ENCODE results near the gene MUC12.

MUC12 gene

DNA sequence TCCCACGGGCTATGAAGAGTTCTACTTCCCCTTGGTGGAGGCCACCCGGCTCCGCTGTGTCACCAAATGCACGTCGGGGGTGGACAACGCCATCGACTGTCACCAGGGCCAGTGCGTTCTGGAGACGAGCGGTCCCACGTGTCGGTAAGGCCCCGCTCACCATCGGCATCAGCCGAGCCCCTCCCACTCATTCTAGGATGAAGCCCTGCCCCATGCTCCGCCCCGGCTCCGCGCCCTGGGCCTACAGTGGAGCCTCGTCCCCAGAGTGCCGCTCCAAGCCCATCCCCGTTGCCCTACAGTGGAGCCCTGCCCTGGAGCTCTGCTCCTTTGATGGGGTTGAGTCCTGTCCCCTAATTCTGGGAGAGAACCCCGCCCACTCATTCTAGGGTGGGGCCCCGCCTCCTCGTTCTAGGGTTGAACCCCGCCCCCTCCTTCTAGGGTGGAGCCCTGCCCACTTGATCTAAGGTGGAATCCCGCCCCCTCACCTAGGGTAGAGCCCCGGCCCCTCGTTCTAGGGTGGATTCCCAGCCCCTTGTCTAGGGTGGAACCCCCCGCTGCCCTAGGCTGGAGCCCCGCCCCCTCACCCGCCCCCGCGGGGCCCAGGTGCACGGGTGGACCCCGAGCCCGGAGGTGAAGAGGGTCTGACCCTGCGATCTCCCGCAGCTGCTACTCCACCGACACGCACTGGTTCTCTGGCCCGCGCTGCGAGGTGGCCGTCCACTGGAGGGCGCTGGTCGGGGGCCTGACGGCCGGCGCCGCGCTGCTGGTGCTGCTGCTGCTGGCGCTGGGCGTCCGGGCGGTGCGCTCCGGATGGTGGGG is 3.4 kb upstream of the MUC12 start:
- in situ Hi-C loops (cut with MboI; ENCODE audit: low pct_unique_long_range_greater_than_20kb, low sequenced_read_pairs, unreplicated experiment) = loop anchor here (10.0 kb wide), 1 partner anchor 89 kb away; no protein-coding TSS in a partner anchor
- peak; percentile 100 for TF ChIP-seq CTCF (IDR thresholded peaks at IDR 0.05; ENCODE audit: extremely low read depth, insufficient read depth, missing control alignments)
- peak; percentile 96 for DNase-seq (ENCODE audit: low spot score)

DNA sequence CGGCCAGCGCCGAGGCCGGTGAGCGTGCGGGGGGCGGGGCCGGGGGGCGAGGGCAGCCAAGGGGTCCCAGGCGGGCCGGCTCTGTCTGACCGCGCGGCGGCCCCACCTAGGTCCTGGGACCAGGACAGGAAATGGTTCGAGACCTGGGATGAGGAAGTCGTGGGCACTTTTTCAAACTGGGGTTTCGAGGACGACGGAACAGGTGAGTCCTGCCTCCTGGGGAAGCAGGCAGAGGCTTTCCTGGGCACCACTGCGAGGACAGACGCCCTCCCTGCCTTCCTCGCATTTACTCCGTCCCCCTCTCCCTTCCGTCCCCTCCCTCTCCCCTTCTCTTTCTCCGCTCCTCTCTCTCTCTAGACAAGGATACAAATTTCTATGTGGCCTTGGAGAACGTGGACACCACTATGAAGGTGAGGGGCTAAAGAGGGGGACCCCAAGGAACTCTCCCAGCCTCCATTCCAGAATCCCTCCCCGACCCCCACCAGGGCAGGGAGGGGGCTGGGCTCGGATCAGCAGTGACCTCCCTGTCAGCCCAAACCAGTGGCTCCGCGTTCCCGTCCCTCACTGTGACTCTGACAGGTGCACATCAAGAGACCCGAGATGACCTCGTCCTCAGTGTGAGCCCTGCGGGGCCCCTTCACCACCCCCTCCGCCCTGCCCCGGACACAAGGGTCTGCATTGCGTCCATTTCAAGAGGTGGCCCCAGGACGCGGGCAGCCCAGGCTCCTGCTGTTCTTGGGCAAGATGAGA is 2.6 kb upstream of the MUC12 start:
- DNase-seq (ENCODE audit: low spot score) = no peak
- no peak for TF ChIP-seq CTCF (IDR thresholded peaks at IDR 0.05; ENCODE audit: extremely low read depth, insufficient read depth, missing control alignments)
- in situ Hi-C loops (cut with MboI; ENCODE audit: low pct_unique_long_range_greater_than_20kb, low sequenced_read_pairs, unreplicated experiment) = loop anchor here (10.0 kb wide), 1 partner anchor 88 kb away; no protein-coding TSS in a partner anchor

DNA sequence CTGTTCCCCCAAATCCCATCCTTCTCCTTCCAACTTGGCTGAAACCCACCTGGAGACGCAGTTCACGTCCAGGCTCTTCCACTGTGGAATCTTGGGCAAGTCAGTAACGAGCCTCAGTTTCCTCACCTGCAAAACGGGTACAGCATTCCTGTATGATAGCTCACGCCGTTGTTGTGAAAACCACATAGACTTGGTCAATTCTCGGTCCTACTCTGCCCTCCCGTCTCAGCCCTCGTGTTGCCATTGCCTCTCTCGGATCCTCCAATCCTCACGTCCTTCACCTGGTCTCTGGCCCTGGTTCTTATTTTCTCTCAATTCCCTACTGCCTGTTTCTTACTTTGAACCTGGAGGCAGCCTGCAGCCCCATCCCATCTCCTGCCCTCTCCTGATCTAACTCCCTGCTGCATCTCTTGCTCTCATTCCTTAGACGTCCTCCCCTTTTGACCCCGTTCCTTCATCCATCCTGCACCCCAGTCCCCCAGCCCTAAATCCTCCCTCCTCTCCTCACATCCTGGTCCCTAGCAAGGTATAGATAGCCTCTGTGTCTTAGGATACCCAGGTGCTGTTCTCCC is 2.0 kb upstream of the MUC12 start:
- DNase-seq (ENCODE audit: low spot score) = peak; percentile 55
- in situ Hi-C loops (cut with MboI; ENCODE audit: low pct_unique_long_range_greater_than_20kb, low sequenced_read_pairs, unreplicated experiment) = loop anchor here (10.0 kb wide), 1 partner anchor 87 kb away; no protein-coding TSS in a partner anchor

GRCh38 chr7:100968031-100968430 is 1.3 kb upstream of the MUC12 start:
- in situ Hi-C loops (cut with MboI; ENCODE audit: low pct_unique_long_range_greater_than_20kb, low sequenced_read_pairs, unreplicated experiment) = loop anchor here (10.0 kb wide), 1 partner anchor 87 kb away; no protein-coding TSS in a partner anchor
- no peak for TF ChIP-seq CTCF (IDR thresholded peaks at IDR 0.05; ENCODE audit: extremely low read depth, insufficient read depth, missing control alignments)
- no peak for DNase-seq (ENCODE audit: low spot score)

More for the DNA sequence above, 2.0 kb upstream of the MUC12 start:
- no peak for TF ChIP-seq CTCF (IDR thresholded peaks at IDR 0.05; ENCODE audit: extremely low read depth, insufficient read depth, missing control alignments)

- DNase-seq (ENCODE audit: low spot score) = no peak
- TF ChIP-seq CTCF (IDR thresholded peaks at IDR 0.05; ENCODE audit: extremely low read depth, insufficient read depth, missing control alignments) = no peak
- in situ Hi-C loops (cut with MboI; ENCODE audit: low pct_unique_long_range_greater_than_20kb, low sequenced_read_pairs, unreplicated experiment) = loop anchor here (10.0 kb wide), 1 partner anchor 86 kb away; no protein-coding TSS in a partner anchor
Observed at GRCh38 chr7:100968650-100969049, 715 bp upstream of the MUC12 start.
